Sciatic nerve (tissue), 2 donors: ENCODE data around the gene SMAD7. TPM values are rescaled to one million over a fixed set of nuclear protein-coding genes. Genes with fewer than 3 reads are reported as not detected.

Experiments used
- ATAC-seq: fragments of 200-7000 bp; cut with Tn5 transposase; one replicate; pipeline ENCODE4 v1.9.1; 2020; ENCODE audit warnings: mild to moderate bottlenecking, moderate library complexity
- DNase-seq: peaks from one replicate; pipeline ENCODE4 v3.0.0-alpha.2; 2020; ENCODE audit warnings: low spot score
- intact Hi-C: fragments of 100-400 bp; cut with DNase I; formaldehyde crosslinking; loops from one replicate; pipeline ENCODE4 v1.14.2; 2022
- total RNA-seq: library from RNA; stranded (reverse); fragmentation: NEBNext Ultra II Directional; extraction: Animal tissue kit (Norgen Biotek cat#: 25700); gene quantifications from one replicate; pipeline ENCODE4 v1.2.1, GENCODE V29; 2021
- donor health status: DM: no; HTN: no; CAD: no.
- donor health status: DM: no; HTN: no; CAD: no.

The SMAD7 gene
- total RNA-seq, 1 donor from 2014 or later: 44.0 TPM

DNA sequence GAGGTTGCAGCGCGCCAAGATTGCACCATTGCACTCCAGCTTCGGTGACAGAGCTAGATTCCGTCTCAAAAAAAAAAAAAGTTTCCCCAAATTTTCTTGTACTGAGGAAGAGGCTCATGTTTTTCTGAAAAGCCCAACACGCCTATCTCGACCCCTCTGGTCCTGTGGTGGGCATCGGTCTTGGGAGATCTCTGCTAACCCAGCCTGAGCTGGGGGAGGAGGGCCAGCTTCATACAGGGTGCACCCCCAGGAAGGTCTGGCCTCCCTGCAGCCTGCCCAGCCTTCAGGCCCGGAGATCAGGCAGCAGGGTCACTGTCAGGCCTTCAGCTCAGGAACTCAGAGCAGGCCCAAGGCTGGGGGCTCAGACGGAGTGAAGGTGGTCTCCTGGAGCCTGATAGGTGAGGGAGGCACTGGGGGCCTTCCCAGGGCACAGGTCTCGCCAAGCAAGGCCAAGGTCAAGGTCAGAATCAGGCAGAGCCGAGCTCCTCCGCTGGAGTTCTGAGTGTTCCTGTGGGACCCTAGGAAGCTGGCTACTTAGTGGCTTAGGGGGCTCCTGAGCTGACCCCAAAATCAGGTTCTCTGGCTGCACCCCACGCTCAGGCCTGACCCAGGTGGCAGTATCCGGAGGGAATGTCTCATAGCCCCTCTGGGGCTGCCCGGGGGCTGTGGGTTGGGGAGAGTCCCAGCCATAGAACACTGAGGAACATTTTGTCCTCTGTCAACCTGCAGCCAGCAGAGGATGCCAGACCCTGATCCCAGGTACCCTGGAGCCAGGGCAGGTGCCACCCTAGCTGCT is 37.9 kb upstream of the SMAD7 start:
- intact Hi-C loops: no loop called here
- DNase-seq (no peak), ATAC-seq (peak; percentile 6)

DNA sequence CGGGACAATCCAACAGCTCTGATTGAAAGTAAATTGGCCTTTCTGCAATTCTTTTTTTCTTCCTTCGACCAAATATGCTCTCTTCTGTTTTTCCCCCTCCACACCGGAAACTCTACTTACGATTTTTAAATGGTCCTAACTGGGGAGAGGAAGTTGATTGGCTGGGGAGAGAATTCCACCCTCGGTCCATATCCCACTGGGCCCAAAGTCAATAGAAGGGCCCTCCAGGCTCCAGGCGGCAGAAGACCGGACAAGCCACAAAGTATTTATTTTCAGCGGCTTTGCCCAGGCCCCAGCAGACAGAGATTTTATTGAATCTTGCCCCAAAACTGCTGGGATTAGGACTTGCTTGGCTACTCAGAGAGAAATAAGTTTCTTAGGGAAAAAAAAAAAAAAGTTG is 37.1 kb upstream of the SMAD7 start:
- intact Hi-C loops: no loop called here
- ATAC-seq (no peak), DNase-seq (no peak)

DNA sequence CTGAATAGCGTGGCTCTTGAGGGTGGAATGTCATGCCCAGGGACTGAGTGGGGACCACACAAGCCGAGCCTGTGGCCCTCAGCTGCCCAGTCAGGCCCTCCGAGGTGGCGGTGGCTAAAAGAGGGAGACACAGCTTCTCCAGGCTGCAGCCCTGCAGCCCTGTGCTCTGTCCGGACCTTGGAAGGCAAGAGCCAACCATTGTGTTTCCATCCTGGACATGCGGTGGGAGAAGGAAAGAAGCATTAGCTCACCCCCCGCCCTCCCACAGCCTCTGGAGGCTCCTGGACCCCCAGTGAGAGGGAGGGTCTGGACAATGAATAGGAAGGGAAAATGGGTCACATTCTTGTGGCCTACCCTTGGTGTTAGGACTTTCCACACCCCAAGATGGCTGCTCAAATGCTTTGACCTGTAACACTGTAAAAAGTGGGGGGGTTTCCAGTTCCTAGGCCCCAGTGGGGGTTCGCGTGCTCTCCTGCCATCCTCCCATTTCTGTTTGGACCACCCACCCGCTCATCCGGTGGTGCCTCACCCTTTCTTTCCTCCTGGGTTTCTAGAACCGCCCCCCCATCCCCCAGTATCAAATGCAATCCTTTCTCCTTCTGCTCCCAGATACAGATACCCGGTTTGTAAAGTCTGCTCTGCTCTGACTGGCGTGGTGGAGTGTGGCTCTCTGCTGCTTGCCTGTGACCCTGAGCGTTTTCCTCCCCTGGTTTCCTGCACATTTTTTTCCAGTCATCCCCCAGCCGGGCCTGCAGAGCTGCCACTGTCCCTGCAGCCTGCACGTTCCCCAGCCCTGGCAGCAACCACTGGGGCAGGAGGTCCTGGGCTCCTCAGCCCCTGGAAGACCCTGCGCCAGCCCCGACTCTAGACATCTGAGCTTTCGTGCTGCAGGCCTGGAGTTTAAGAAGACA is 36.3 kb upstream of the SMAD7 start:
- no peak for DNase-seq
- ATAC-seq: no peak
- intact Hi-C loops: no loop called here

DNA sequence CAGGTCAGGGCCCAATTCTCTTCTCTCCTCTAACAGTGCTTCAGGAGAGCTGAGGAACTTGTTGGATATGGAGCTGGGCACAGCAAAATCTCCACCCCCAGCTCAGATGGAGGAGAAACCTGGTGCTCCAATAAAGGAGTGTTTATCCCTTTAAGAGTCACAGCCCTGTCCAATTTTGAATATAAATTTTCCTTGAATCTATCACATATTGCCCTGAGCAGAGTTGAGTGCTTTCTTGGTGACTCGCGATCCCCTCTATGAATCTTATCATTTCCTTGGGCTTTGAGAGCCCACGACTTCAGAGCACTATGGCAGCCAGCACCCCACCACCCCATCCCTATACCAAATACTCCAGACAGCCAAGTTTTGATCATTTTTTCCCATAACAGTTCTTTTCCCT is 34.4 kb upstream of the SMAD7 start:
- no peak for ATAC-seq
- intact Hi-C loops: no loop called here
- DNase-seq: no peak

DNA sequence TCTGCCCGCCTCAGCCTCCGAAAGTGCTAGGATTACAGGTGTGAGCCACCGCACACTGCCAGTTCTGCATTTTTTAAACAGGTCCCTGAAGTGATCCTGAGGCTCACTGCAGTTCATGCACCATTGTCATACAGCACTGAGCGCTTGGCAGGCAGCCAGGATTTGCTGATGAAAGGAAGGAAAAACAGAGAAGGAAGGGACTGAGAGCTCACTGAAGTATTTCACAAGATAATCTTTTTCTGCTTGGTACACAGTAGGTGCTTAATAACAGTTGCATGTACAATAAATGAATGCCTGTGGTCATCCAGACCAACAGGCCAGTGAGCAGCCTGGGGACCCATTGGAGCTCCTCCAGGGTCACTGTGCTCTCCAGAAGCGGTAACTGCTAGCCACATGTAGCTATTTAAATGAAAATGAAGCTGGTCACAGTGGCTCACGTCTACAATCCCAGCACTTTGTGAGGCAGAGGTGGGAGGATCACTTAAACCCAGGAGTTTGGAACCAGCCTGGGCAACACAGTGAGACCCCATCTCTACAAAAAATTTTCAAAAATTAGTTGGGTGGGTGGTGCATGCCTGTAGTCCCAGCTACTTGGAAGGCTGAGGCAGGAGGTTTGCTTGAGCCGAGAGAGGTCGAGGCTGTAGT is 33.1 kb upstream of the SMAD7 start:
- intact Hi-C loops: no loop called here
- DNase-seq (no peak), ATAC-seq (no peak)

DNA sequence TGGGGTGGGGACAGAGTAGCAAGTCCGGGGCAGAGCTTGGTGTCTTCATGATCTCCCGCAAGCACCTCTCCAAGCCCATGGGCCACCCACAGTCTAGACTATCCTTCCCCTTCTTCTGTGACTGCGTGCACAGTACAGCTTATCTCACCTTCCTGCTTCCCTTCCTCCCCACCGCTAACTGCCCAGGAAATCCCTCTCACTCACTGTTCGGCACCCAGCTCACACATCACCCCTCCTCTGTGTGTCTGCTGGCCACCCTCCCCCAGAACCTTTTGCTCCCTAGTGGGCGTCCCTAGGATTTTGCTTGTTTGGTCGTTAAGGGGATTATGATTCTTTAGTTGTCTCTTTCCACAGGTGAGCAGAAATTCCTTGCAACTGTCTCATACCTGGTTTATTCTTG is 31.5 kb upstream of the SMAD7 start:
- ATAC-seq (no peak), DNase-seq (no peak)
- intact Hi-C loops: no loop called here

DNA sequence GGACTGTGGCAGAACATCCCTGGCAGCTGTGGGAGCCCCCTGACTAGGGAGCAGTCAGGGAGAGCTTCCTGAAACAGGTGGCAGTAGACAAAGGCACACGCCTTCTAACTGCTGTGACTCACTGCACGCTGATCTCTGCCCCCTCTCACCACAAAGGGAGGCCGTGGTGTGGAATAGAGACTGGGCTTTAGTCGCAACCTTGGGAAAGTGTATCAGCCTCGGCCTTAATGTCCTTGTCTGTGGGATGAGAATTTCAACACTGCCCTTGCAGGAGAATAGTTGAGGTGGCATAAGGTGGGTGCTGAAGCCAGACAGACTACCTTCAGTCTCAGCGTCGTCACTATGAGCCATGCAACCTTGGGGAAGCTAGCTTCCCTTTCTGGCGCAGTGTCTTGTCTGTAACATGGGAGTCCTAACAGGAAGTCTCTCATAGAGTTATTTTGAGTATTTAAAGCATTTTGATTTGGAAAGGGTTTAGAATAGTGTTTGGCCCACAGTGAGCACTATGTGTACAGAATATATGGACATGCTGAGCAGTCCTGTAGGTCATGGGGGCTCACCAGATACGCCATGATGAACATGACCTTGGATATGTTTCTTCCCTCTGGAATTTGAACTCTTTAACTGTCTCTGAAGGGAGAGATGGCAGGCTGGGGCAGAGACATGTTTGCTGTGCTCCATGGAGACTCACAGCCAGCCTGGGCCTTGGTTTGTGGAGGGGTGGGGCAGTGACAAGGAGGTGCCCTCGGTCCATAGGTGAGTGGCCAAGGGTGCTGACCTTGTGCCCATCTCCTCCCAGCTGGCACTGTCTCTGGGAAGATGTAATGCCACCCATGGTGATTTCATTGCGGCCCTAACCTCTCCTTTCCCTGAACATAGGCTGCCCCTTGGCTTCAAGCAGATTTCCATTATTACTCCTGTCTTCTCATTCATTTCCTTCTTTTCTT is 29.5 kb upstream of the SMAD7 start:
- no peak for DNase-seq
- intact Hi-C loops: no loop called here
- ATAC-seq: no peak

DNA sequence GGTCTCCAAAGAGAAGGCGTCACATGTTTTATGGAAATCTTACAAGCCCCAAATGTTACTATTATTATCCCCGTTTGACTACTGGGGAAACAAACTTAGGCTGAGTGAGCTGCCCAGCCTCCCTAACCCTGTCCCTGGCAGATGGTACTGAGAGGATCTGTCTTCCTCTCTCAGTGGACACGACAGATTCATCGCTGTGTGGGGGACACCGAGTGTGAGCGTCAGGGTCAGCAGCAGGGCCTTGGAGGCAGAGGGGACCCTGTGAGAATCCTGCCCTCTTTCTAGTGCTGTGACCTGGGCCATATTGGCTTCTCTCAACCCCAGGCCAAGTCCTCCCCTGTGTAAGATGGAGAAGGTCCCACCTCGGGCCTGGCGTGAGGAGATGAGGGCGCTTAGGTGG is 27.1 kb upstream of the SMAD7 start:
- ATAC-seq (no peak), DNase-seq (no peak)
- intact Hi-C loops: no loop called here

DNA sequence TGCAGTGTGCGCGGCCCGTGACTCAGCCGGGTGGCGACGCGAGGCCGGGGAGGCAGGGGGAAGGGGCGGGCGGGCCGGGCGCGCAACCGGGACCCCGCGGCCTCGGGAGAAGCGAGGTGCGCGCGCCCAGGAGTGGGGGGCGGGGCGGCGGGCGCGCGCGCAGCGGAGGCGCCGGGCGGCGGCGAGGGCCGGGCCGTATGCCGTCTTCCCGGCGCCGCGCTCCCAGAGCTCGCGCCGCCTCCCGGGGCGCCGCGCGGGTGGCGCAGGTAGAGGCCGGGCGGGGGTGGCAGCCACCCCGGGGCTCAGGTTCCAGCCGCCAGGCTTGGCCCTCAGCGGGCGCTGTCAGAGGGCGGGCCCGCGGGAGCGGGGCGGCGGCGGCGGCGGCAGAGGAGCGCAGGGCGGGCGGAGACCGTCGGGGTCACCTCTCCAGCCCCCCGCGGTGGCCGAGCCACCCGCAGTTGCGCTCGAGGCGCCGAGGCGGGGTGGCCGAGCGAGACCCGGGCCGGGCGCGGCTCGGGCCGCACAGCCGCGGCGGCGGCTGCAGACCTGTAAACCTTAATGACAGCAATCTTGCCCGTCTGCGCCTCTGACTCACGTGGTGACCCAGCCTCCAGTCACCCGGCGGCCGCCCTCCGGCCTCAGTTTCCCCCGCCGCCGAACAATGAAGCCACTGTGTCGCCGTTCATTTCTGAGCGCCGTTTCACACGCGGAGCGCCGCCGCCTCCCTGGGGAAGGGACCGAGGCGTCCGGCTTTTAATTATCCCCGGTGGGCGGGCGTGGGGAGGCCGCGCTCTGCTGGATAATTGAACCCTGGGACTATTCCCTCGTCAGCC is 25.3 kb upstream of the SMAD7 start:
- intact Hi-C loops: no loop called here
- ATAC-seq (peak; percentile 68), DNase-seq (no peak)

DNA sequence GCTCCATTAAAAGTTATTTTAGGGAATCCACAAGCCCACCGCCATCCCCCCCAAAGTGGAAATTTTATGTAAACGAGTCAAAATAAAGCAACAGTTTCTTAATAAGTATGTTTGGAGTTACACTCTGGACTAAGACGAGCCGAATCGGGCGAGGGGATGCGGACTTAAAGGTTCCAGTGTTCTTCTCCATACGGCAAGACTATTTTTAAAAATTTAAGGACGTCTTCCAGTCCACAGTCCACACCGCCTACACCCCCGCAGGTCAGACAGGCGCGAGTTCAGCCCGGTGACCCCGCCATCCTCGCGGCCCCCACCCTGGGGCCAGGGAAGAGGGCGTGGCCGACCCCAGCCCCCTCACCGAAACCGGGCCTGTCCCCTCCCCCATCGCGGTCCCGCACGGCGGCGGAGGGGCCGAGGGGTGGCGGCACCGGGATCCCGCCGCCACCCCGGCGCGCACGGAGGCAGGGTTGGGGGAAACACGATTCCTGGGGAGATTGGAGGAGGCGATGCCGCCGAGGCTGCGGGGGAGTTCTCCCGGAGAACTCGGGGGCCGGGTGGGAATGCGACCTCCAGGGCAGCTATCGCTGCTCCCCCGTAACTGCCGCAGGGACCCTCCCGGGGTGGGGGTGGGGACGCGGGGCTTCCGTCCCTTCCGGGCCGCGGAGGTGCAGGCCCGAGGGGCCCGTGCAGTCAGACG is 24.5 kb upstream of the SMAD7 start:
- no peak for DNase-seq
- intact Hi-C loops: no loop called here
- peak; percentile 35 for ATAC-seq

DNA sequence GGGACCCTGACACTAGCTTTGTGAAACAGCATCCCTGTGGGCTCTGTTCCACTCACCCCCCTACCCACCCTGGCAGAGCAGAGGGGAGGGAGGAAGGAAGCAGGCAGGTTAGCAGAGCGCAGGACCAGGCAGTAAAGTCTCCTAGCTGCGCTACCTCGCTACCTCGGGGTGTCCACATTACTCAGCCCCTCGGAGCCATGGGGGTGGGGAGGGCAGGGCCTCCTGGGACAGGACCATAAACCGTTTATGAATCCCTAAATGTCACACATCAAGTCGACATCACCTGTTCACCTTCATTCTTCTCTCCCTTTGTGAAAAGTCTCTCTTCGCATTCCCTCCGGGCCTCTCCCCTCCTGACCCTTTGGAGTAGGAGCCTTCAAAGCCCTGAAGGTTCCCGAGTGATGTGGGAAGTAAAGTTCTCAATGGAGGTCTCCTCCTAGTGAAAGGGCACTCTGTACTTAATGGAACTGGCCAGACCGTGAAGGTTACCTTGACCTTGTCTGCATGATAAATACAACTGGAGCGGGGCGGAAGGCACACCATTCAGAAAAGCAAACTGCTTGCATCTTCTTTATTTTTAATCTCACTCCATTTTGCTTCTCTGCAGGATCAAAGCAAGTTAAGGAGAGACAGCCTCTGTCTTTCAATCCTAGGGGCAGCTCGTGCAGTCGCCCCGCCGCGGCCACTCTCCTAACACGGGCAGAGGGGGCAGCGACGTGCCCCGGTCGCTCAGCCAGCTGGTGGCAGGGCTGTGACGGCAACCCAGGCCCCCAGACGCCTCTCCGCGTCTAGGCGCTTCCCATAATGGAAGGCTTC is 23.7 kb upstream of the SMAD7 start:
- intact Hi-C loops: no loop called here
- no peak for ATAC-seq
- no peak for DNase-seq

DNA sequence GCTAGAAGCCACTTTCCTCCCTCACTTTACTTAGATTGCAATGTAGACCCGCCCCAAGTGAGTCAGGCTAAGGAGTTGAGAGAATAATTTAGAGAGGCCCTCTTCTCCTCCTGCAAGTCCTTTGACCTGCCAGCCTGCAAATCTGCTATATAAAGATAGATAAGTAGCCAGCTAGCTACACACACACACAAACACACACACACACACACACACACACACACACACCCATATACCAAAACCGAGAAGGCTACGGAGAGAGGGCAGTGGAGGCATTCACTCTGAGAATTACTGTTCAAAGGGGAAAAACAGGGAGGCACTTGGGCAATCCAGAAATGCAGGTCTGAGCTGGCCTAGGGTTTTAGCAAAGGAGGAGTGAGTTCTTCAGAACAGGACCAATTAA is 23.0 kb upstream of the SMAD7 start:
- no peak for DNase-seq
- no peak for ATAC-seq
- intact Hi-C loops: no loop called here

DNA sequence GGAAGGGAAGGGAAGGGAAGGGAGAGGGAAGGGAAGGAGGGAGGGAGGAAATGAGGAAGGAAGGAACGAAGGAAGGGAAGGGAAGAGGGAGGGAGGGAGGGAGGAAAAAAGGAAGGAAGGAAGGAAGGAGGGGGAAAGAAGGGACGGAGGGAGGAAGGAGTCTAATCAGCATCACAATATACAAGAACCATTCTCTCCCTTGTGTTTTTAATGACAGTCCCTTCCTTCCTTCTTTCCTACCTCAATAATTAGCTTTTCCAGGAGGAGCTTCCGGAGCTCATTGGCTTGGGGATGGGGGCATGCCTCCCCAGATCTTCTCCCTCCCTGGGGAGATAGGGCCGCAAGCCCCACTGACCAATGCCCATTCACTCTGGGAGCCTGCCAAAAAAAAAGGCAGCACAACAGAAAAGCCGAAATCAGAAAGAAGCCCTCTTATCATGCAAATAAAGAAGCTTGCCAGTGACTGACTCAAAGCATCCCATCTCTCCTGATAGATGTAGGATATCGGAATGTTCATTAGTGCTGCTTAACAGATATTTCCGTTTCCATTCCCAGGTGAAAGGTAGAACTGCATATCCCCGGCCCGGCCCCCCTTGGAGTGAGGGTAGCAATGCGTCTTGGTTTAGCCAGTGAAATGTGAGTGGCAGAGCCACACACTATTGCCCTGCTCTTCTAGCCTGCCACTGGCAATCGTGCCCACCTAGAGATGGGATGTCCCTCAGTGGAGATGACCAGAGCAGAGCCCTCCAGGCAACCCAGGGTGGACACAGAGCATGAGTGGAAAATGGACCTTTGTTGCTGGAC is 17.8 kb upstream of the SMAD7 start:
- ATAC-seq (no peak), DNase-seq (no peak)
- intact Hi-C loops: no loop called here

DNA sequence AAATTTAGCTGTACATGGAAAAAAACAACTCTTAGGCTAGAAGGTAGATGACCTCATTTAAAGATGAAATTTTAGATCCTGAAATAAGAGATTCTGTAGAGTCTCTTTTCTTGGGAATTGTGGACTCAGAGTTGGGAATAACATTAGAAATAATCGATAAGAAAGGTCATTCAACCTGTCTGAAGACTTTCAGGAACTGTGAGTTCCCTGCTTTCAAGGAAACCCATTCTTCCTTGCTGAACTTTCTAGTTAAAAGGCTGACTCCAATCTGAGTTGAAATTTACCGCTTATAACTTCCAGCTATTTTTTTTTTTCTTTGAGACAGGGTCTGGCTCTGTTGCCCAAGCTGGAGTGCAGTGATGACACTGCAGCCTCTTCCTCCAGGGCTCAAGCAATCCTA is 16.8 kb upstream of the SMAD7 start:
- intact Hi-C loops: no loop called here
- no peak for ATAC-seq

DNA sequence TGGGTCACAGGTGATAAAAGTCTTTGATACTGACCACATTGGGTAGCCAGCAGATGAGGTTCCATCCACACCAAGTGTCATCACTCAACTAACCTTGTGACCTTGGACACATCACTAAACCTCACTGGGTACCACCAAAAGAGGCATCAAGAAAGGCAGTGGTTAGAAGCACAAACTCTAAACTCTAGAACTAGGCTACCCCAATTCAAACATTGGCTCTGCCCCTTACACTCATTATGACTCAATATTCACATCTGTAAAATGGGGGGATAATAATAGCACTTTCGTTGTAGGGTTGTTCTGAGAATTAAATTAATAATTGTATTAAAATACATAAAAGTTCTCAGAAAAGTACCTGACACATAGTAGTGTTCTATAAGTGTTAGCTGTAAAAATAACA is 15.8 kb upstream of the SMAD7 start:
- intact Hi-C loops: no loop called here
- no peak for ATAC-seq
- no peak for DNase-seq

More for the DNA sequence above, 16.8 kb upstream of the SMAD7 start:
- DNase-seq: no peak
